ENCODE results near the gene CFI. TPM values are rescaled to one million over a fixed set of nuclear protein-coding genes. Genes with fewer than 3 reads are reported as not detected.

CFI gene
- total RNA-seq, 4 donors from 2014 or later = 1.1 to 6.0 (median 2.8) TPM

- TF ChIP-seq POLR2A (IDR thresholded peaks at IDR 0.05) = no peak
- WGBS, 2 donors = 0% methylated on average over 4 to 12 of the region's 83 CpGs
- intact Hi-C loops (cut with DNase I; ENCODE audit: low total_unique reads) = no loop called here
- peak; percentile 71 to 94 for DNase-seq (ENCODE audit: low spot score in 2 of 2)
- peak within 1 kb of the TSS; percentile 84 for H3K4me3 ChIP-seq (ENCODE audit: low read depth, poor library complexity, severe bottlenecking)
Measured at GRCh38 chr4:109729718-109730618, 71.8 kb downstream of the CFI start, which contains the start of gene PLA2G12A. PLA2G12A (minus strand) TSS chr4:109730070; CDS start chr4:109729809, 261 bp downstream.

GRCh38 chr4:109729117-109729717 lies 72.6 kb downstream of the CFI start:
- WGBS, 2 donors = 1 to 3% methylated on average over 15 to 25 of the region's 25 CpGs
- intact Hi-C loops (cut with DNase I; ENCODE audit: low total_unique reads) = no loop called here
- no peak for TF ChIP-seq POLR2A (IDR thresholded peaks at IDR 0.05)
- TF ChIP-seq CTCF (IDR thresholded peaks at IDR 0.05) = no peak
- peak overlapping the region; percentile 84 for H3K4me3 ChIP-seq (ENCODE audit: low read depth, poor library complexity, severe bottlenecking)
- peak in 1 of 2 donors; percentile 88 for DNase-seq (ENCODE audit: low spot score in 2 of 2)

- intact Hi-C loops (cut with DNase I; ENCODE audit: low total_unique reads) = no loop called here
- no peak for DNase-seq (ENCODE audit: low spot score in 2 of 2)
- no peak overlapping the region for H3K4me3 ChIP-seq (ENCODE audit: low read depth, poor library complexity, severe bottlenecking)
- TF ChIP-seq CTCF (IDR thresholded peaks at IDR 0.05) (no peak), POLR2A (IDR thresholded peaks at IDR 0.05) (no peak)
- WGBS, 2 donors = 53 to 62% methylated on average over 6 of the region's 6 CpGs
Measured at GRCh38 chr4:109728385-109728784, 73.4 kb downstream of the CFI start.

- intact Hi-C loops (cut with DNase I; ENCODE audit: low total_unique reads) = no loop called here
- WGBS, 2 donors = 86 to 96% methylated on average over 2 of the region's 2 CpGs
- no peak for TF ChIP-seq CTCF (IDR thresholded peaks at IDR 0.05)
- TF ChIP-seq POLR2A (IDR thresholded peaks at IDR 0.05) = no peak
- no peak overlapping the region for H3K4me3 ChIP-seq (ENCODE audit: low read depth, poor library complexity, severe bottlenecking)
- DNase-seq (ENCODE audit: low spot score in 2 of 2) = no peak
Measured at GRCh38 chr4:109723110-109723509, 78.7 kb downstream of the CFI start.

GRCh38 chr4:109722357-109722756 lies 79.4 kb downstream of the CFI start:
- no peak for DNase-seq (ENCODE audit: low spot score in 2 of 2)
- TF ChIP-seq POLR2A (IDR thresholded peaks at IDR 0.05) = no peak
- TF ChIP-seq CTCF (IDR thresholded peaks at IDR 0.05) = no peak
- intact Hi-C loops (cut with DNase I; ENCODE audit: low total_unique reads) = no loop called here
- no peak overlapping the region for H3K4me3 ChIP-seq (ENCODE audit: low read depth, poor library complexity, severe bottlenecking)

GRCh38 chr4:109721033-109721432 lies 80.8 kb downstream of the CFI start:
- WGBS, 2 donors = 91 to 93% methylated on average over 7 of the region's 7 CpGs
- intact Hi-C loops (cut with DNase I; ENCODE audit: low total_unique reads) = no loop called here
- no peak for TF ChIP-seq POLR2A (IDR thresholded peaks at IDR 0.05)
- TF ChIP-seq CTCF (IDR thresholded peaks at IDR 0.05) = no peak
- no peak for DNase-seq (ENCODE audit: low spot score in 2 of 2)
- no peak overlapping the region for H3K4me3 ChIP-seq (ENCODE audit: low read depth, poor library complexity, severe bottlenecking)

Measured in lower leg skin (tissue), 4 donors.